Fibroblast of pulmonary artery (primary cell): ENCODE measurements around the gene DICER1.

Experiments used
- DNase-seq: peaks from one replicate; pipeline ENCODE4 v3.0.0-alpha.2; 2010; ENCODE audit warnings: low read depth
- H3K4me3 ChIP-seq: replicated peaks from 2 replicates; pipeline ENCODE4 v1.5.1; 2011; ENCODE audit warnings: low read depth, mild to moderate bottlenecking, control low read depth, low read length, moderate library complexity
- TF ChIP-seq, protein P1 (sequence below): IDR thresholded peaks from 2 replicates; pipeline ENCODE4 v1.5.1; 2011; ENCODE audit warnings: mild to moderate bottlenecking, control low read depth, low read length, inconsistent platforms; ENCODE audit errors: missing control alignments

The DICER1 gene

DNA sequence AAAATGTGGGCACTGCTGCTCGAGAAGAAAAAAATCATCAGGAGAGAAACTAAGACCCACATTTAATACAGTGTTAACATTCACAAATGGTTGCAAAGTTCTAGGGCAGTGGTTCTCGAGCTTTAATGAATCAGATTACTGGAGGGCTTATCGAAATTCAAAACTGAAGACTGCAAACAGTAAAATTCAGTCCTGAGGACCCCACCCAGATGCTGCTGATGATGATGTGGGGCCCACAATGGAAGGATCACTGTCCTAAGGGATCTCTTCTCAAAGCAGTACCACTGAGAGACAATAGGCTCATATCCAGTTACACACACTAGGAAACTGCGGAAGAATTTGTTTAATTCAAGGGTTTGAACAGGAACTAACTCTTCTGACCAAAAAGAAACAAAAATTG lies 31.4 kb downstream of the DICER1 start:
- TF ChIP-seq, protein P1, sequence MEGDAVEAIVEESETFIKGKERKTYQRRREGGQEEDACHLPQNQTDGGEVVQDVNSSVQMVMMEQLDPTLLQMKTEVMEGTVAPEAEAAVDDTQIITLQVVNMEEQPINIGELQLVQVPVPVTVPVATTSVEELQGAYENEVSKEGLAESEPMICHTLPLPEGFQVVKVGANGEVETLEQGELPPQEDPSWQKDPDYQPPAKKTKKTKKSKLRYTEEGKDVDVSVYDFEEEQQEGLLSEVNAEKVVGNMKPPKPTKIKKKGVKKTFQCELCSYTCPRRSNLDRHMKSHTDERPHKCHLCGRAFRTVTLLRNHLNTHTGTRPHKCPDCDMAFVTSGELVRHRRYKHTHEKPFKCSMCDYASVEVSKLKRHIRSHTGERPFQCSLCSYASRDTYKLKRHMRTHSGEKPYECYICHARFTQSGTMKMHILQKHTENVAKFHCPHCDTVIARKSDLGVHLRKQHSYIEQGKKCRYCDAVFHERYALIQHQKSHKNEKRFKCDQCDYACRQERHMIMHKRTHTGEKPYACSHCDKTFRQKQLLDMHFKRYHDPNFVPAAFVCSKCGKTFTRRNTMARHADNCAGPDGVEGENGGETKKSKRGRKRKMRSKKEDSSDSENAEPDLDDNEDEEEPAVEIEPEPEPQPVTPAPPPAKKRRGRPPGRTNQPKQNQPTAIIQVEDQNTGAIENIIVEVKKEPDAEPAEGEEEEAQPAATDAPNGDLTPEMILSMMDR, result no peak
- DNase-seq, result no peak
- H3K4me3 ChIP-seq, result no peak overlapping the region

DNA sequence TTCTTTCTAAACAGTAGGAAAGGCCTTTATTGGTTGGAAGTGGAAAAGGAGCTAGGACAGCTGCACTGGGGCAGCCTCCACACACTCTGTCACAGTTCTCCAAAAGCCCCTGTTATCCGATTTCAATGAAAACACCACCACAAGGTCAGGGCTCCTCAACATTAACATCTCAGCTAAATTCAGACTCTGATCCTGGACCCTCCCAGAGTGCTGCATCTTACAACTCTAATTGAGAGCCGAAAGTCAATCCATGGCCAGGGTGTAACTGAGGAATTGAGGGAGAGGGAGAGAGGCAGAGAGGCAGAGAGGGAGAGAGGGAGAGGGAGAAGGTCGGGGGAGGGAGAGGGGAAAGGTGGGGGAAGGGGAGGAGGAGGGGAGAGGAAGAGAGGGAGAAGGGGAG lies 32.1 kb downstream of the DICER1 start:
- TF ChIP-seq, protein P1, result no peak
- H3K4me3 ChIP-seq, result no peak overlapping the region
- no peak for DNase-seq

DNA sequence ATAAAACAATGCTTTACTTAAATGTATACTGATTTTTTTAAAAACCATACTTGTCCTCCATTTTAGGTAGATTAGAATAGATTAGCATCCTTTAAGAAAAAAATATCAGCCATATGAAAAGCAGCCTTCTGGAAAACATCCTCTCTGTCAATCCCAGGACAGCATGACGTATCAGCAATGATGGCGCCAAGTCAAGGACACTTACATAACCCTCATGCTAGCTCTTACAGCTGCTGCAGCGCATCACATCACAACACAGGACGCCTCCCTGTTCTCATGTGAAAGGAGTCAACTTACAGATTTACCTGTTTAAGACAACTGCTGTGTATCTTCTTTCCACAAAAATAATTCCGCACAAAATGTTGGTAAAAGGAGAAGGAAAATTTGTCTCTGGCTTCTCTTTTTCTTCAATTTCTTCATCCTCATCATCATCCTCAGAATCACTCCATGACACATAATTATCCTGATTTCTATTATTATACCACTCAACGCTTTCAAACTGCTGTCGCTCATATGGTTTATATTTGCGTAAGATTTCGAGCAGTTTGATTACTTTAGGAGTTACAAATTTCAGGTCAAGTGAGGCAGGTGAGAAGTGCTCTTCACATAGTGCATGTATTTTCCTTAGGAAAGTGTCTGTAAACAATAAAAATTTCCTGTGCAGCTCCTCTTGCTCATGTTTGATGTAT lies 33.3 kb downstream of the DICER1 start:
- DNase-seq, result no peak
- no peak overlapping the region for H3K4me3 ChIP-seq
- TF ChIP-seq, protein P1, result no peak

DNA sequence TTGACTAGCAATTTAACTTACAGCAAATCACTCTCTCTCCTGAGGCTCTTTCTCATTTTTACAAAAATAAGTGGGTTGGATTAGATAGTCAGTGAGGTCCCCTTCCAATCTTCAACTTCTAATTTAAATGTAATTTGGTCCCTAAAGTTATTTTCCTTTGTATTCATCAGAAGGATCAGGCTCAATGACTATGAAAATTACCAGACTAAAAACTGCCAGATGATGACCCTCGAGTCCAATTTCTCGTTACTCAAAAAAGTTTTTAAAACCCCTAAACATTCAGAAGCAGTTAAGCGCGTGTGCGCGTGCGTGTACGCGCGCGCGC lies 34.7 kb downstream of the DICER1 start:
- TF ChIP-seq, protein P1, result no peak
- no peak overlapping the region for H3K4me3 ChIP-seq
- no peak for DNase-seq

DNA sequence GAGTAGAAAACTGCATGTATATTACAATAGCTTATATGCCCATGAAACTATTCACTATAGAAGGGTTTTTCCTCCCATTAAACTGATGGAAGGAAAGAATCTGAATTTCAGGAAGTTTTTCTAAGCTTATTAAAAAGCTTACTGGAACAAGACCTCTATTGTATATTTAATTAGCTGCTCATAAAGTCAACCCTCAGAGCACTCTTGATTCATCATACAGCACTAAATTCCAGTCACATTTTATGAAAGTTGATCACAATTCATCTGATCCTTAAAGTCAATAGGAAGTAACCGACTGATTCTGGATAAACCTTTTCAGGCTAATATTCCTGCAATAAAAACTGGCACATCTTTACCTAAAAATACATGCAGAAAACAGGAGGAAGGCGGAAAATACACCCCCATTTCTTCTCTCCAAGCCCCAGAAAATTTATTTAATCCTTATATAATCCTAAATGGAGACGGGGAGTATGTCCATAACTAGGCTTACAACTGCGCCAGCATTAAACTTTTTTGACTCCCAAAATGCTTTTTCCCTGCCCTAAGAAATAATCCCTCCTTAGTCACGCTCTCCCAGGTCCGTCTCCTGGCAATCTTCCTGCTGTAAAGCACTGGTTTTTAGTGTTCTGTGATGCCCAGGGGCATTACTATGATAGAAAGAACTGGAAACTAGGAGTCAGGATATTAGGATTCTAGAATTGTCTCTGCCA lies 35.3 kb downstream of the DICER1 start:
- TF ChIP-seq, protein P1, result no peak
- H3K4me3 ChIP-seq, result no peak overlapping the region
- DNase-seq, result no peak

DNA sequence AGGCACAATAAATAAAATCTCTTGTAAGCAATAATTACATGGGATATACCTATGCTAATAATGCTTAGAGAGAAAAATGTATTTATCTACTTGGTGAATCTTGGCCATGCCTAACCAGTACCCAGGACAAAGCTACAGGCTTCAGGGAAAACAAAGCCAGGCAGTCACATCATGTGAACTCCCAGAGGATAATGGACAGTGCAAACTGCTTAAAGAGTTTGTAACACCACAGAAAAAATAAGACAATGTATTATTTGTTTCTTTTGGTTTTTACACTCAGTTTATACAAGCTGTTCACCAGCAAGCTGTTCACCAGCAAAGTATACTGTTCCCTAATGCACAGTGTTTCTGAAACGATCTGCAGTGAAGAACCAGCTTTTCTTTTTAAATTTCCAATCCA lies 38.0 kb downstream of the DICER1 start:
- TF ChIP-seq, protein P1, result no peak
- no peak for DNase-seq
- no peak overlapping the region for H3K4me3 ChIP-seq
